LNCaP clone FGC (cell line): ENCODE results near the gene RET.

Experiments used
- DNase-seq: peaks from one replicate; pipeline ENCODE4 v3.0.0-alpha.2; 2011; ENCODE audit warnings: low read depth
- H3K4me3 ChIP-seq: 2 replicates; pipeline ENCODE4 v1.5.1; 2011; ENCODE audit warnings: mild to moderate bottlenecking, low read depth, low read length, control low read depth
- CTCF ChIP-seq: IDR thresholded peaks from 2 replicates; pipeline ENCODE4 v1.5.1; 2012; ENCODE audit warnings: mild to moderate bottlenecking; ENCODE audit not compliant: control insufficient read depth, insufficient read depth; ENCODE audit errors: extremely low read depth

The RET gene

DNA sequence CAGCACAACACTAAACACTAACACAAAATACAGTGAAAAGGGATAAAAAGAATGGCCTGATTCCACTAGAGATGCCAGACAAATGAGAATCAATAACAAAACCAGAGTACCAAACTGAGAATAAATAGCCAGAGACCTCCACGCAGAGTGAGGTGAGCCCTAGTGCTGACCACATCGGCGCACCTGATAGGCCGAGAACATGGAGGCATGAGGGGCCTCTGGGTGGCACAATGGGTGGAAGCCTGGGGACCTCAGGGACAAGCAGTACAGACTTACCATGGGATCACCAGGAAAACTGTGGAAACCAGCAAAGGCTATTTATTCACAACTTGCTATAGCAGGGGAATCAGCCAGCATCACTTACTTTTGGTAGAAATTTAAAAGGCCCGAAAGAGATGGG lies 59.6 kb downstream of the RET start:
- H3K4me3 ChIP-seq = no peak overlapping the region
- DNase-seq = no peak
- TF ChIP-seq CTCF = no peak

DNA sequence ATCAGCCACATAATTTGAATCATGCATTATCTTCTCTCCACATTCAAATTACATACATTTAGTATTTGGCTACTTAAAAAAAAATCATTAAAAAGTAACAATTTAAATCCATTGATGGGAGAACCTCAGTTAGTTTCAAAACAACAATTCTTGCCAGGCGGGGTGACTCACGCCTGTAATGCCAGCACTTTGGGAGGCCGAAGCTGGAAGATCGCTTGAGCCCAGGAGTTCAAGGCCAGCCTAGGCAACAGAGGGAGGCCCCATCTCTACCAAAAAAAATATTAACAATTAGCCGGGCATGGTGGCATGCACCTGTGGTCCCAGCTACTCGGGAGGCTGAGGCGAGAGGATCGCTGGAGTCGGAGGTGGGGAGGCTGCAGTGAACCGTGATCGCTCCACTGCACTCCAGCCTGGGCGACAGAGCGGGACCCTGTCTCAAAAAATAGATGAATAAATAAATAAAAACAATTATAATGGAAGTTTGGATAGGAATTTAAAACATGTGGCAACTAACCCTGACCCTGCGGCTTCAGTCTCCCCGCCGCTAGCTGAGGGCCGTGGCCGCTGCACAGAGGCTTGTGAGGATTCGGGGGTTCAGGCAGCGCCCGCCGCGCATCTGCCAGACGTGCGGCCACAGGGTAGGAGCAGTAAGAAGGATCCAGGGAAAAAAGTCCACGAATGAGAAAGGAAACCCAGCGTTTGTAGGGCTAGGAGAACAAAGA lies 60.3 kb downstream of the RET start:
- no peak for TF ChIP-seq CTCF
- DNase-seq = no peak
- H3K4me3 ChIP-seq = peak overlapping the region; percentile 68

GRCh38 chr10:43137717-43138020 lies 60.8 kb downstream of the RET start:
- peak overlapping the region; percentile 68 for H3K4me3 ChIP-seq
- DNase-seq = no peak
- no peak for TF ChIP-seq CTCF

GRCh38 chr10:43138021-43138756 lies 61.3 kb downstream of the RET start, which contains the start of gene CSGALNACT2:
TSS of gene CSGALNACT2 (plus strand) at chr10:43138445. CDS start at chr10:43155150, 16,705 bp downstream.
- DNase-seq = peak; percentile 45
- H3K4me3 ChIP-seq = peak within 1 kb of the TSS; percentile 68
- TF ChIP-seq CTCF = no peak

GRCh38 chr10:43138757-43139241 lies 61.9 kb downstream of the RET start:
- peak overlapping the region; percentile 68 for H3K4me3 ChIP-seq
- DNase-seq = no peak
- TF ChIP-seq CTCF = no peak

DNA sequence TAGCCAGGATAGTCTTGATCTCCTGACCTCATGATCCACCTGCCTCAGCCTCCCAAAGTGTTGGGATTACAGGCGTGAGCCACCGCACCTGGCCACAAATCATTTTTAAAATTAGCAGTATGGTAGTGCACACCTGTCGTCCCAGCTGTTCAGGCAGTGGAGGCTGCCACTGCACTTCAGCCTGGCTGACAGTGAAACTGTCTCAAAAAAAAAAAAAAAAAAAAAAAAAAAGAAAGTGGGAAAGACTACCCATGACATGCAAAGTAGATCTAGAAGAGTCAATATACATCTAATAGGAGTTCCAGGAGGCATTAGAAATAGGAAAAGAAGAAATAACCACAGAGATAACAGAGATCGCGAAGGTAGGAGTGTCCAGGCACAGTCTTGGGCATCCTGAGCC lies 64.6 kb downstream of the RET start:
- no peak overlapping the region for H3K4me3 ChIP-seq
- no peak for TF ChIP-seq CTCF
- no peak for DNase-seq
